Psoas muscle (tissue), 8 donors: Measurements from ENCODE around the gene FLRT2. TPM values are rescaled to one million over a fixed set of nuclear protein-coding genes. Genes with fewer than 3 reads are reported as not detected.

Experiments
- ATAC-seq, 4 donors: fragments of 200-7000 bp; cut with Tn5 transposase; one replicate each; pipeline ENCODE4 v1.9.1; 2020; ENCODE audit warnings: moderate library complexity in 3 of 4, mild to moderate bottlenecking in 2 of 4
- DNase-seq, 2 donors: peaks; one replicate each; pipeline ENCODE4 v3.0.0-alpha.2; 2020
- H3K27ac ChIP-seq: fragments of 200-600 bp; one replicate; pipeline ENCODE4 v1.8.0; 2022
- H3K27me3 ChIP-seq, 3 donors: fragments of 200-600 bp in 1 of 3; one replicate each; pipeline versions ENCODE4 v1.6.1 to v1.8.0; 2013 to 2022; ENCODE audit warnings: low read length in 2 of 3, mild to moderate bottlenecking in 2 of 3, moderate library complexity in 1 of 3; ENCODE audit not compliant: insufficient read depth in 3 of 3
- H3K36me3 ChIP-seq, 2 donors: fragments of 200-600 bp in 1 of 2; one replicate each; pipeline versions ENCODE4 v1.6.1 to v1.8.0; 2013 to 2022; ENCODE audit warnings: low read depth in 1 of 2, mild to moderate bottlenecking in 1 of 2, moderate library complexity in 1 of 2; ENCODE audit not compliant: insufficient read depth in 1 of 2
- H3K4me1 ChIP-seq: fragments of 200-600 bp; one replicate; pipeline ENCODE4 v1.8.0; 2022
- H3K4me3 ChIP-seq: fragments of 200-600 bp; one replicate; pipeline ENCODE4 v1.8.0; 2022; ENCODE audit warnings: mild to moderate bottlenecking
- H3K9me3 ChIP-seq: fragments of 200-600 bp; one replicate; pipeline ENCODE4 v1.8.0; 2022
- CTCF ChIP-seq: fragments of 200-600 bp; IDR thresholded peaks from one replicate; pipeline ENCODE4 v1.8.0; 2022; ENCODE audit warnings: antibody characterized with exemption
- WGBS, 3 donors: extraction: QIAGEN DNeasy Blood & Tissue Kit; methylation state at CpG; one replicate each; pipeline versions ENCODE4 v1.1.6 to v1.1.7; 2013; 5-methylcytosine and 5-hydroxymethylcytosine counted together
- intact Hi-C, 2 donors: fragments of 100-400 bp; cut with DNase I; formaldehyde crosslinking; loops; one replicate each; pipeline versions ENCODE4 v1.11.0 to v1.14.2; 2022
- polyA plus RNA-seq, 3 donors: library from polyadenylated mRNA; stranded (reverse); fragments of 200-250 nt; gene quantifications; one replicate each; pipeline ENCODE4 v1.2.3, GENCODE V29; 2013
- total RNA-seq, 4 donors: library from RNA; stranded (reverse); fragmentation: NEBNext Ultra II Directional in 2 of 4; extraction: Animal tissue kit (Norgen Biotek cat#: 25700) in 2 of 4; gene quantifications; one replicate each; pipeline versions ENCODE4 v1.2.1 to v1.2.4, GENCODE V29; 2021 to 2023
- donor health status: healthy with polysubstance abuse.
- donor health status: DM: no; HTN: no; CAD: no; lungs with moderate emphysema.
- donor health status: Bipolar disorder and iron deficiency.
- donor health status: healthy.
- donor health status: DM: yes; HTN: yes; CAD: no.
- donor health status: DM: no; HTN: no; CAD: no.
- donor health status: DM: no; HTN: no; CAD: no.
- donor health status: DM: yes; HTN: yes; CAD: no.

The FLRT2 gene
- total and polyA plus RNA-seq, 7 donors = 1.3 to 10.2 (median 2.4) TPM

GRCh38 chr14:85622986-85623685 lies 93.2 kb downstream of the FLRT2 start:
- Histone ChIP-seq H3K27me3 (no peaks in the 10 kb centered on the region), H3K9me3 (no peaks in the 10 kb centered on the region), H3K4me3 (no peak overlapping the region), H3K4me1 (no peaks in the 10 kb centered on the region), H3K27ac (no peak overlapping the region), H3K36me3 (peaks cover 5 to 12% of the 10 kb centered on the region in 2 donors)
- ATAC-seq = no peak
- DNase-seq = no peak
- no peak for TF ChIP-seq CTCF
- intact Hi-C loops = no loop called here
- WGBS, 3 donors = 93 to 95% (median 95%) methylated on average over 27 of the region's 27 CpGs

GRCh38 chr14:85625925-85626585 lies 96.1 kb downstream of the FLRT2 start:
- intact Hi-C loops = no loop called here
- H3K27me3 ChIP-seq = no peaks in the 10 kb centered on the region
- WGBS, 3 donors = 51 to 69% (median 57%) methylated on average over 3 of the region's 3 CpGs
- H3K36me3 ChIP-seq = peaks cover 5 to 12% of the 10 kb centered on the region in 2 donors
- peak overlapping the region; percentile 56 for H3K27ac ChIP-seq
- TF ChIP-seq CTCF = no peak
- DNase-seq (no peak), ATAC-seq (peak; percentile 82 to 98 (median 91))
- no peaks in the 10 kb centered on the region for H3K9me3 ChIP-seq
- no peak overlapping the region for H3K4me3 ChIP-seq
- H3K4me1 ChIP-seq = no peaks in the 10 kb centered on the region

- no peaks in the 10 kb centered on the region for H3K9me3 ChIP-seq
- H3K27me3 ChIP-seq = no peaks in the 10 kb centered on the region
- no peak for TF ChIP-seq CTCF
- intact Hi-C loops = no loop called here
- no peak overlapping the region for H3K4me3 ChIP-seq
- H3K36me3 ChIP-seq = no peaks in the 10 kb centered on the region
- DNase-seq (no peak), ATAC-seq (peak in 1 of 4 donors; percentile 27)
- H3K4me1 ChIP-seq = no peaks in the 10 kb centered on the region
- no peak overlapping the region for H3K27ac ChIP-seq
Observed at GRCh38 chr14:85634205-85634604, 104.3 kb downstream of the FLRT2 start.

- Histone ChIP-seq H3K27me3 (no peaks in the 10 kb centered on the region), H3K27ac (no peak overlapping the region), H3K4me3 (no peak overlapping the region), H3K36me3 (no peaks in the 10 kb centered on the region), H3K4me1 (no peaks in the 10 kb centered on the region), H3K9me3 (no peaks in the 10 kb centered on the region)
- ATAC-seq (no peak), DNase-seq (no peak)
- intact Hi-C loops = no loop called here
- TF ChIP-seq CTCF = no peak
- 87 to 89% (median 88%) methylated on average over 2 of the region's 2 CpGs for WGBS, 3 donors
Observed at GRCh38 chr14:85644211-85644610, 114.3 kb downstream of the FLRT2 start.
